HG03469 (cell line): ENCODE data around the gene HOXB4.

Experiments used
- ATAC-seq: cut with Tn5 transposase; IDR thresholded peaks from one replicate; pipeline ENCODE4 v1.9.1; 2021; ENCODE audit warnings: mild to moderate bottlenecking, moderate library complexity, moderate number of reproducible peaks; ENCODE audit not compliant: unreplicated experiment

HOXB4 gene

GRCh38 chr17:48601539-48602425 lies 23.6 kb upstream of the HOXB4 start:
- ATAC-seq = no peak

GRCh38 chr17:48601207-48601538 lies 23.0 kb upstream of the HOXB4 start:
- ATAC-seq = no peak

- ATAC-seq = no peak
Measured at GRCh38 chr17:48600244-48601098, 22.3 kb upstream of the HOXB4 start.

- ATAC-seq = no peak
Measured at GRCh38 chr17:48599354-48599753, 21.2 kb upstream of the HOXB4 start.

GRCh38 chr17:48598736-48599135 lies 20.6 kb upstream of the HOXB4 start:
- ATAC-seq = no peak

- no peak for ATAC-seq
Measured at GRCh38 chr17:48597778-48598631, 19.9 kb upstream of the HOXB4 start.

- ATAC-seq = no peak
Measured at GRCh38 chr17:48597528-48597777, 19.3 kb upstream of the HOXB4 start.

GRCh38 chr17:48596735-48597527 lies 18.8 kb upstream of the HOXB4 start:
- ATAC-seq = no peak

- no peak for ATAC-seq
Measured at GRCh38 chr17:48596000-48596734, 18.0 kb upstream of the HOXB4 start.

GRCh38 chr17:48595278-48595999 lies 17.3 kb upstream of the HOXB4 start:
- no peak for ATAC-seq

GRCh38 chr17:48594538-48595277 lies 16.6 kb upstream of the HOXB4 start:
- ATAC-seq = no peak

GRCh38 chr17:48593840-48594537 lies 15.8 kb upstream of the HOXB4 start:
- ATAC-seq = no peak

- no peak for ATAC-seq
Measured at GRCh38 chr17:48593126-48593829, 15.1 kb upstream of the HOXB4 start, which contains the start of gene HOXB5. Gene HOXB5, minus strand, starts transcription at chr17:48593779. Its CDS starts 97 bp downstream, at chr17:48593682.

GRCh38 chr17:48592577-48592976 lies 14.4 kb upstream of the HOXB4 start:
- ATAC-seq = no peak

GRCh38 chr17:48592057-48592514 lies 13.9 kb upstream of the HOXB4 start:
- no peak for ATAC-seq

- ATAC-seq = no peak
Measured at GRCh38 chr17:48591255-48592056, 13.3 kb upstream of the HOXB4 start.
